ENCODE measurements around the gene WNK1. TPM values are rescaled to one million over a fixed set of nuclear protein-coding genes. Genes with fewer than 3 reads are reported as not detected.

The WNK1 gene
- total RNA-seq, 1 donor from 2014 or later = 366 TPM

DNA sequence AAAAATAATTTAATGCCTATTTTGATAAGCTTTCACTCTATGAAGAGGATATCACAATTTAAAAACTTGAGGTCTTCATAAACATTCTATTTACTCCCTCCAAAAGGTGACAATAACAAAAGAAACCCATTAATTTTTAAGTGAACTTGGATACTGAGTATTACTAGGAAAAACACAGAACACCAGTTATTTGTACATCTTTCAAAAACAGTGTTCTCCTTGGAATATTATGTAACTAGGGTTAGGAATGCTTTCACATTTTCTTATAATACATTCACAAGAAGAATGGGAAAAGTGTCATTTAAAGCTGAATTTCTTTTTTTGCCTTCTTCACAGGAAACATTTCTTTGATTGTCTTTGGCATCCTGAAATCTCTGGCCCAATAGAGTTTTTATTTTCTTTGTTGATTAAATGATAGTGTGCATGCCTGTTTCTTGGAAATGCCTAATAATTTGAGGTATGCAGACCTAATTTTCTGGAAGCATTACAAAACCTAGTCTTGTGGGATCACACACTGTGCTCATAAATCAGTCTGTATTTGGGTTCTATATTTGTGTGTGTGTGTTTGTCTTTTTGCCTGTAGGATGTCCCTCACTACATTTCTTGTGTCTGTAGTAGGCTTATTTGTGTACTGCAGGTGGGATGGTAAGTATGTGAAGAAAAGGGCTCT, 76.5 kb downstream of the WNK1 start:
- peaks cover 6% of the 10 kb centered on the region for H3K4me1 ChIP-seq
- H3K27ac ChIP-seq = no peak overlapping the region
- no peaks in the 10 kb centered on the region for H3K27me3 ChIP-seq
- H3K36me3 ChIP-seq = peaks cover 0 to 33% of the 10 kb centered on the region in 2 donors
- intact Hi-C loops (cut with DNase I) = no loop called here
- no peaks in the 10 kb centered on the region for H3K9me3 ChIP-seq
- no peak overlapping the region for H3K4me3 ChIP-seq
- no peak for TF ChIP-seq POLR2A (IDR thresholded peaks at IDR 0.05)
- TF ChIP-seq POLR2AphosphoS5 (IDR thresholded peaks at IDR 0.05; ENCODE audit: insufficient read depth in 1 of 2, low read depth in 1 of 2) = no peak
- TF ChIP-seq, protein P1, sequence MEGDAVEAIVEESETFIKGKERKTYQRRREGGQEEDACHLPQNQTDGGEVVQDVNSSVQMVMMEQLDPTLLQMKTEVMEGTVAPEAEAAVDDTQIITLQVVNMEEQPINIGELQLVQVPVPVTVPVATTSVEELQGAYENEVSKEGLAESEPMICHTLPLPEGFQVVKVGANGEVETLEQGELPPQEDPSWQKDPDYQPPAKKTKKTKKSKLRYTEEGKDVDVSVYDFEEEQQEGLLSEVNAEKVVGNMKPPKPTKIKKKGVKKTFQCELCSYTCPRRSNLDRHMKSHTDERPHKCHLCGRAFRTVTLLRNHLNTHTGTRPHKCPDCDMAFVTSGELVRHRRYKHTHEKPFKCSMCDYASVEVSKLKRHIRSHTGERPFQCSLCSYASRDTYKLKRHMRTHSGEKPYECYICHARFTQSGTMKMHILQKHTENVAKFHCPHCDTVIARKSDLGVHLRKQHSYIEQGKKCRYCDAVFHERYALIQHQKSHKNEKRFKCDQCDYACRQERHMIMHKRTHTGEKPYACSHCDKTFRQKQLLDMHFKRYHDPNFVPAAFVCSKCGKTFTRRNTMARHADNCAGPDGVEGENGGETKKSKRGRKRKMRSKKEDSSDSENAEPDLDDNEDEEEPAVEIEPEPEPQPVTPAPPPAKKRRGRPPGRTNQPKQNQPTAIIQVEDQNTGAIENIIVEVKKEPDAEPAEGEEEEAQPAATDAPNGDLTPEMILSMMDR (IDR thresholded peaks at IDR 0.05) = no peak
- no peak for DNase-seq (ENCODE audit: extremely low spot score in 2 of 2)

DNA sequence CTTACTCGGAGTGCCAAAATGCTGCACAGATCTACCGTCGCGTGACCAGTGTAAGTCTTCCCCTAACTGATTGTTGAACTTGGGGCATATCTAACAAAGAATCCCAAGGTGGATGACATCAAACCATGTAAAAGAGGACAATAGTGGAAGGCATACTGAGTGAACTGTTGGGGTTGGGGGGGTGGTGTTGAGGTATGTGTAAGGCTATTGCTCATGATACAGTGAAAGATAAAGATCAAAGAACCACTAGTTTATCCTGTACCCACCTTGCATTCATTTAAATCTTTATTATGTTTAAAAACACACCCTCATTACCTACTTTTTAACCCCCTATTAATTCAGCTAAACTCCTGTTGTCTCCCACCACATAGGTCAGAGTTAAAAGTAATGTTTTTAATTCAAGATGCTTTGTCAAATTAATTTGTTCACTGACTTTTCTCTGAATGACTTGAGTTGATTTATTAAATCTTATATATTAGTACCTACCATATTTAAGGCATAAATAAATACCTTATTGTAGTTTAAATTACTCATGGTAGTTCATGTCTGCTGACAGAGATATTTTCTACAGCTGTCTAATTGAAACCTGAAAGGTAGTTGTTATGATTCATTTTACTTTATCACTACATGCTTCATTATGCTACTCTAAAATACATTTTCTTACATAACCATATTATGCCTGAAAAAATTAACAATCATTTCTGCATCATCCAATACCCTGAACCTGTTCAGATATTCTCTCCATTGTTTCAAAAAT, 77.9 kb downstream of the WNK1 start:
- TF ChIP-seq POLR2AphosphoS5 (IDR thresholded peaks at IDR 0.05; ENCODE audit: insufficient read depth in 1 of 2, low read depth in 1 of 2) = no peak
- TF ChIP-seq, protein P1 (IDR thresholded peaks at IDR 0.05) = no peak
- TF ChIP-seq POLR2A (IDR thresholded peaks at IDR 0.05) = no peak
- Histone ChIP-seq H3K36me3 (peaks cover 0 to 33% of the 10 kb centered on the region in 2 donors), H3K27me3 (no peaks in the 10 kb centered on the region), H3K4me1 (peaks cover 6% of the 10 kb centered on the region), H3K27ac (no peak overlapping the region), H3K4me3 (no peak overlapping the region), H3K9me3 (no peaks in the 10 kb centered on the region)
- intact Hi-C loops (cut with DNase I) = no loop called here
- DNase-seq (ENCODE audit: extremely low spot score in 2 of 2) = no peak

DNA sequence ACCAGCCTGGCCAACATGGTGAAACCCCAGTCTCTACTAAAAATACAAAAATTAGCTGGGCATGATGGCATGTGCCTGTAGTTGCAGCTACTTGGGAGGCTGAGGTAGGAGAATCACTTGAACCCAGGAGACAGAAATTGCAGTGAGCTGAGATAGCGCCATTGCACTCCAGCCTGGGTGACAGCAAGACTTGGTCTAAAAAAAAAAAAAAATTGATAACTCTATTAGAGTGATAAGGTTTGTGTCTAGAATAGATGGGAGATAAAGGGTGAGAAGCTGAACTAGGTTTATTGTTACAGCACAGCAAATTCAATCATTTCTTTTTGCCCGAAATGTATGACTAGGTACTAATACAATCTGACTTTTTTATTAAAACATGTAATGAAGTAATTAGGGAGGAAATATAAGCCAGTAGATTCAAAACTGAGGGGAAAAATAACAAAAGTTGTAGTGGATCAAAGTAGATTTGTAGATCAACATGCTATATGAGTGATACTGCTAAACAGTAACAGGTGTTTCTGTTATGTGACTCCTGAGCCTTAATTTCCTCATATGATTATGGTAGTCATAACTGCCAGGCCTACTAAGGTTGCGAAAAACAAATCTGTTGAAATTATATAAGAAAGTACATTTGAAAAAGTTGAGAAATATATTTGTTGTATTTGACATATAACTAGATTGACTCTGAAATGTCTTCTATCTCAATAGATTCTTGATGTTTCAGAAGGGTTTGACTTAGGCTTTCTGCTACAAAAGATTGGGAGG, 83.6 kb downstream of the WNK1 start:
- DNase-seq (ENCODE audit: extremely low spot score in 2 of 2) = no peak
- Histone ChIP-seq H3K27me3 (no peaks in the 10 kb centered on the region), H3K4me1 (no peaks in the 10 kb centered on the region), H3K4me3 (no peak overlapping the region), H3K36me3 (peaks cover 0 to under 1% of the 10 kb centered on the region in 2 donors), H3K27ac (no peak overlapping the region), H3K9me3 (no peaks in the 10 kb centered on the region)
- TF ChIP-seq POLR2AphosphoS5 (IDR thresholded peaks at IDR 0.05; ENCODE audit: insufficient read depth in 1 of 2, low read depth in 1 of 2) (no peak), POLR2A (IDR thresholded peaks at IDR 0.05) (no peak)
- TF ChIP-seq, protein P1 (IDR thresholded peaks at IDR 0.05) = no peak
- intact Hi-C loops (cut with DNase I) = no loop called here

DNA sequence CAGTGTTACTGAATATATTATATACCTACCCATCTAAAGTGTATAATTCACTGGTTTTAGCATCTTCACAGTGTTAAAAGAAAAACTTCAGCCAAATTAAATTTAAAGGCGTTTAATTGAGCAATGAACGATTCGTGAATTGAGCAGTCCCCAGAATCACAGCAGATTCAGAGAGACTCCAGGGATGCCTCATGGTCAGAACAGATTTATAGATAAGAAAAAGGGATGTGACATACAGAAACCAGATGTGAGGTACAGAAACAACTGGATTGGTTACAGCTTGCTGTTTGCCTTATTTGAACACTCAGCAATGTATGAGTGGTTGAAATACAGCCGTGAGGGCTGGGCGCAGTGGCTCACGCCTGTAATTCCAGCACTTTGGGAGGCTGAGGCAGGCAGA, 84.6 kb downstream of the WNK1 start:
- H3K27me3 ChIP-seq = no peaks in the 10 kb centered on the region
- H3K4me3 ChIP-seq = no peak overlapping the region
- no peak for DNase-seq (ENCODE audit: extremely low spot score in 2 of 2)
- no peak overlapping the region for H3K27ac ChIP-seq
- H3K36me3 ChIP-seq = no peaks in the 10 kb centered on the region
- TF ChIP-seq POLR2AphosphoS5 (IDR thresholded peaks at IDR 0.05; ENCODE audit: insufficient read depth in 1 of 2, low read depth in 1 of 2) (no peak), POLR2A (IDR thresholded peaks at IDR 0.05) (no peak)
- intact Hi-C loops (cut with DNase I) = no loop called here
- H3K4me1 ChIP-seq = no peaks in the 10 kb centered on the region
- H3K9me3 ChIP-seq = no peaks in the 10 kb centered on the region

DNA sequence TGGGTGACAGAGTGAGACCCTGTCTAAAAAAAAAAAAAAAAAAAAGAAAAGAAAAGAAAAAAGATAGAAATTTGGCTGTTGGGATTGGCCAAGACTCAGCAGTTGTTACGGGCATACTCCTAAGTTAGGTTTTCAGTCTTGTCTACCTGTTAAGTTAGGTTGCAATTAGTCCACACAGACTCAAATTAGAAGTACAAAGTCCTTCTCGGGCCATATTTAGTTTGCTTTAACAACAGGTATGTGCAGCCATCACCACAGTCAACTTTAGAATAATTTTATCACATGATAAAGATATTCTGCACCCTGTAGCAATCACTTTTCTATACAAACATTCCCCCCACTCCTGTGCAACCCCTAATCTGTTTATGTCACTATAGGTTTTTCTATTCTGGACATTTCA, 85.2 kb downstream of the WNK1 start:
- no peaks in the 10 kb centered on the region for H3K9me3 ChIP-seq
- intact Hi-C loops (cut with DNase I) = no loop called here
- DNase-seq (ENCODE audit: extremely low spot score in 2 of 2) = no peak
- no peaks in the 10 kb centered on the region for H3K4me1 ChIP-seq
- TF ChIP-seq POLR2A (IDR thresholded peaks at IDR 0.05) (no peak), POLR2AphosphoS5 (IDR thresholded peaks at IDR 0.05; ENCODE audit: insufficient read depth in 1 of 2, low read depth in 1 of 2) (no peak)
- TF ChIP-seq, protein P1 (IDR thresholded peaks at IDR 0.05) = no peak
- H3K36me3 ChIP-seq = no peaks in the 10 kb centered on the region
- no peaks in the 10 kb centered on the region for H3K27me3 ChIP-seq
- no peak overlapping the region for H3K27ac ChIP-seq
- no peak overlapping the region for H3K4me3 ChIP-seq

All from vagina (tissue), 2 donors.